Muscle layer of colon (tissue), 2 donors: Measurements from ENCODE around the gene LGALS4.
"Not testable (repeated sequence)": the region's sequence is repeated elsewhere in the genome, so short reads cannot be mapped to it uniquely, and the experiment has no call there.

Experiments
- H3K27ac ChIP-seq: one replicate; pipeline ENCODE4 v1.7.0; 2013; ENCODE audit warnings: low read depth, mild to moderate bottlenecking, low read length, moderate library complexity
- H3K27me3 ChIP-seq, 2 donors: one replicate each; pipeline ENCODE4 v1.7.0; 2013; ENCODE audit warnings: low read length in 2 of 2, mild to moderate bottlenecking in 2 of 2; ENCODE audit not compliant: insufficient read depth in 2 of 2, control insufficient read depth in 1 of 2
- H3K36me3 ChIP-seq: one replicate; pipeline ENCODE4 v1.7.0; 2013; ENCODE audit warnings: mild to moderate bottlenecking, low read length; ENCODE audit not compliant: insufficient read depth
- H3K4me1 ChIP-seq: one replicate; pipeline ENCODE4 v1.7.0; 2013; ENCODE audit warnings: mild to moderate bottlenecking, low read length; ENCODE audit not compliant: insufficient read depth
- H3K4me3 ChIP-seq, 2 donors: one replicate each; pipeline ENCODE4 v1.7.0; 2013; ENCODE audit warnings: low read length in 2 of 2, low read depth in 1 of 2, mild to moderate bottlenecking in 1 of 2, moderate library complexity in 1 of 2
- H3K9ac ChIP-seq: one replicate; pipeline ENCODE4 v1.7.0; 2013; ENCODE audit warnings: low read length
- H3K9me3 ChIP-seq: one replicate; pipeline ENCODE4 v1.7.0; 2013; ENCODE audit warnings: mild to moderate bottlenecking, low read length
- donor health status: abdominal sarcoma.
- donor health status: Adenocarcinoma of cecum.

LGALS4 gene

DNA sequence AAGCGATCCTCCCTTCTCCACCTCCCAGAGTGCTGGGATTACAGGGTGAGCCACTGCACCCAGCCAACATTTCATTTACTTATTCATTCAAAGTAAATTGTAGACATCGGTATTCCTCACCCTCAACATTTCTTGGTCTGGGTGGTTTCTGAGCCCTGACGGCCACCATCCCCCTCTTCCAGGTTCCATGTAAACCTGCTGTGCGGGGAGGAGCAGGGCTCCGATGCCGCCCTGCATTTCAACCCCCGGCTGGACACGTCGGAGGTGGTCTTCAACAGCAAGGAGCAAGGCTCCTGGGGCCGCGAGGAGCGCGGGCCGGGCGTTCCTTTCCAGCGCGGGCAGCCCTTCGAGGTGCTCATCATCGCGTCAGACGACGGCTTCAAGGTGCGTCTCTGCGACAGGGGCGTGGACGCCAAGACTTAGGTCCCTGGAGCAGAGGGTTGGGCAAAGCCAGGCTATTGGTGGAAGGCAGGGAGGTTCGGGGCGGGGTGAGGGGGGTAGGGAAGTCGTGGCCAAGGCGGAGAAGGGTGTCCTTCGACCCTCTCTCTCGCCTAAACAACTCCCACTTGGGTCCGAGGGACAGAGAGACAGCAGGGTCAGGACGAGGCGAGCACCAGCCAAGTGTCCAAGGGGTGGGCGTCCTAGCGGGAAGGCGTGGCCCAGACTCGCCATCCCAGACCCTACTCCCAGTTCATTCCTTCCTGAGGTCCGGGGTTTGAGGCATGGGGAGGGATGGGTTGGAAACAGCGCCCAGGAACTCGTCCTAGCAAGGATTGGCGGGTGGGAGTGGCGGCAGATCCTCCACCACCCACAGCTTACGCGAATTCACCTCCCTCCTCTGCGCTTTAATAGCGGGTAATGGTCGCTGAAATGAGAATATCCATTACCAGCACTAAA lies 22.0 kb downstream of the LGALS4 start:
- H3K27ac ChIP-seq, H3K27me3 ChIP-seq, H3K4me1 ChIP-seq, H3K9ac ChIP-seq, H3K9me3 ChIP-seq, H3K36me3 ChIP-seq, H3K4me3 ChIP-seq: not testable (repeated sequence)

- Histone ChIP-seq H3K4me1 (no peaks in the 10 kb centered on the region), H3K9me3 (no peaks in the 10 kb centered on the region), H3K4me3 (no peak within 1 kb of the TSS), H3K27ac (no peak within 1 kb of the TSS), H3K36me3 (no peaks in the 10 kb centered on the region), H3K9ac (no peak within 1 kb of the TSS), H3K27me3 (no peaks in the 10 kb centered on the region)
Observed at GRCh38 chr19:38788478-38789243, 24.1 kb downstream of the LGALS4 start, which contains the start of gene LGALS7B. Gene LGALS7B, plus strand, starts transcription at chr19:38789200. Its CDS starts 27 bp downstream, at chr19:38789227.

GRCh38 chr19:38786572-38787265 lies 26.0 kb downstream of the LGALS4 start:
- Histone ChIP-seq H3K27me3 (no peaks in the 10 kb centered on the region), H3K36me3 (no peaks in the 10 kb centered on the region), H3K9ac (no peak overlapping the region), H3K9me3 (no peaks in the 10 kb centered on the region), H3K4me3 (no peak overlapping the region), H3K4me1 (no peaks in the 10 kb centered on the region), H3K27ac (no peak overlapping the region)

- not testable (repeated sequence) for H3K27ac ChIP-seq, H3K27me3 ChIP-seq
Observed at GRCh38 chr19:38786061-38786460, 26.7 kb downstream of the LGALS4 start.

DNA sequence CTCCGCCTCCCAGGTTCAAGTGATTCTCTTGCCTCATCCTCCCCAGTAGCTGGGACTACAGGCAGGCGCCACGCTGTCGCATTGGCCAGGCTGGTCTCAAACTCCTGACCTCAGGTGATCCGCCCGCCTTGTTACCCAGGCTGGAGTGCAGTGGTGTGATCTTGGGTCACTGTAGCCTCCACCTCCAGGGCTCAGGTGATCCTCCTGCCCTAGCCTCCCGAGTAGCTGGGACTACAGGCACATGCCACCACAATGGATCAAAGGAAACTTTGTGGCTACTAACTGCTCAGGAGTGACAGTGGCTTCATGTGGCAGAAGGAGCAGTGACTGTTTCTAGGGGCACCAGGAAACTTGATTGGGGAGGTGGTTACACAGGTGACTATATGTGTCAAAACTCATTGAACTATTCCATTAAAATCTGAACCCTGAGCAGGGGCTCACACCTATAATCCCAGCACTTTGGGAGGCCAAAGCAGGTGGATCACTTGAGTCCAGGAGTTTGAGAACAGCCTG lies 27.5 kb downstream of the LGALS4 start:
- H3K9me3 ChIP-seq, result no peaks in the 10 kb centered on the region
- H3K36me3 ChIP-seq, result no peaks in the 10 kb centered on the region
- H3K4me3 ChIP-seq, result no peak overlapping the region
- no peak overlapping the region for H3K27ac ChIP-seq
- no peaks in the 10 kb centered on the region for H3K4me1 ChIP-seq
- peaks cover 0 to 4% of the 10 kb centered on the region in 2 donors for H3K27me3 ChIP-seq
- no peak overlapping the region for H3K9ac ChIP-seq

More at GRCh38 chr19:38786061-38786460, 26.7 kb downstream of the LGALS4 start:
- not testable (repeated sequence) for H3K4me3 ChIP-seq, H3K9ac ChIP-seq, H3K4me1 ChIP-seq, H3K36me3 ChIP-seq, H3K9me3 ChIP-seq

DNA sequence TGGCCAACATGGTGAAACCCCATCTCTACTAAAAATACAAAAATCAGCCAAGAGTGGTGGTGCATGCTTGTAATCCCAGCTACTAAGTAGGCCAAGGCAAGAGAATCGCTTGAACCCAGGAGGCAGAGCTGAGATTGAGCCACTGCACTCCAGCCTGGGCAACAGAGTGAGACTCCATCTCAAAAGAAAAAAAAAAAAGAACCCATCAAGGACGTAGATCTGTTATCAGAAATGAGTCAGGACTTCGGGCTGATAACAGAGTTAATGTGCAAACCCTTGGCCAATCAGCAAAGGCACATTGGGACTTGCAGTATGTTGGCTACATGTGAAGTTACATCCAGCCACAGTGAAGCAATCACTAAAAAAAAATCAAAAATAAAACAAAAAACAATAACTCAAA lies 28.5 kb downstream of the LGALS4 start:
- Histone ChIP-seq H3K9me3 (no peaks in the 10 kb centered on the region), H3K4me1 (no peaks in the 10 kb centered on the region), H3K27me3 (peaks cover 0 to 4% of the 10 kb centered on the region in 2 donors), H3K9ac (no peak overlapping the region), H3K27ac (no peak overlapping the region), H3K4me3 (no peak overlapping the region), H3K36me3 (no peaks in the 10 kb centered on the region)

- H3K9me3 ChIP-seq, H3K4me1 ChIP-seq, H3K27me3 ChIP-seq, H3K27ac ChIP-seq, H3K4me3 ChIP-seq, H3K36me3 ChIP-seq, H3K9ac ChIP-seq: not testable (repeated sequence)
Observed at GRCh38 chr19:38782212-38782611, 30.5 kb downstream of the LGALS4 start.

DNA sequence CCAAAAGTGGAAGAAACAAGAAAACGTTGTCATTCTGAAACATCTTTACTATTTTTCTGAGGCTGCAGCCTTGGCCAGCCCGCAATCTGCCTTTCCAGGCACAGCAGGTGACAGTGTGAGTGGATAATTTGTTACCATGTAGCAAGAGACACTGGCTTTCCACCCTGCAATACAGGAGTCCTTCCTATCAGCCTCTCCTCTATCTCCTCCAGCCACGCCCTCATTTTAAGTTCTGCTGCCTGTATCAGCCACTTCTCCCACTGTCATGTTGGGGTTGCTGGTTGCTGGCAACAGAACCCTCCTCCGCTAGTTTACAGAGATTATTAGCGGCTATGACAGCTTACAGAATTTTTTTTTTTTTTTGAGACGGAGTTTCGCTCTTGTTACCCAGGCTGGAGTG lies 31.7 kb downstream of the LGALS4 start:
- no peak overlapping the region for H3K4me3 ChIP-seq
- no peak overlapping the region for H3K27ac ChIP-seq

DNA sequence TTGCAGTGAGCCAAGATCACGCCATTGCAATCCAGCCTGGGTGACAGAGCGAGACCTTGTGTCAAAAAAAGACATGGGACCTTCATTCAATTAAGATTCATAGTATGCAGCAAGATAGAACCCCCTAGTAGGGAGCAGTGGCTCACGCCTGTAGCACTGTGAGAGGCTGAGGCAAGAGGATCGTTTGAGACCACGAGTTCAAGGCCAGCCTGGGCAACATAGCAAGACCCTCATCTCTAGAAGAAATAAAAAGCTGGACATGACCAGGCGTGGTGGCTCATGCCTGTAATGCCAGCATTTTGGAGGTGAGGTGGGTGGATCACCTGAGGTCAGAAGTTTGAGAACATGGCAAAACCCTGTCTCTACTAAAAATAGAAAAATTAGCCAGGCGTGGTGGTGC lies 32.3 kb downstream of the LGALS4 start:
- Histone ChIP-seq H3K9me3 (no peaks in the 10 kb centered on the region), H3K9ac (no peak overlapping the region), H3K27ac (no peak overlapping the region), H3K4me3 (no peak overlapping the region), H3K4me1 (no peaks in the 10 kb centered on the region), H3K27me3 (peaks cover 0 to 9% of the 10 kb centered on the region in 2 donors), H3K36me3 (no peaks in the 10 kb centered on the region)

More for the DNA sequence above, 31.7 kb downstream of the LGALS4 start:
- Histone ChIP-seq H3K27me3 (peaks cover 0 to 9% of the 10 kb centered on the region in 2 donors), H3K9me3 (no peaks in the 10 kb centered on the region), H3K4me1 (no peaks in the 10 kb centered on the region), H3K9ac (no peak overlapping the region), H3K36me3 (no peaks in the 10 kb centered on the region)

GRCh38 chr19:38778733-38779132 lies 34.0 kb downstream of the LGALS4 start:
- no peak overlapping the region for H3K9ac ChIP-seq
- H3K4me1 ChIP-seq, result no peaks in the 10 kb centered on the region
- no peaks in the 10 kb centered on the region for H3K36me3 ChIP-seq
- H3K9me3 ChIP-seq, result no peaks in the 10 kb centered on the region
- no peak overlapping the region for H3K4me3 ChIP-seq
- peaks cover 0 to 9% of the 10 kb centered on the region in 2 donors for H3K27me3 ChIP-seq
- no peak overlapping the region for H3K27ac ChIP-seq
